Vagina (tissue), 2 donors: ENCODE results near the gene ZNF664. TPM values are rescaled to one million over a fixed set of nuclear protein-coding genes. Genes with fewer than 3 reads are reported as not detected.
A peak's percentile ranks its signal among the peaks of the same experiment; 100 is the strongest.

ENCODE experiments used
- DNase-seq, 2 donors: peaks; one replicate each; pipeline ENCODE4 v3.0.0-alpha.2; 2017; ENCODE audit errors: extremely low spot score in 2 of 2
- H3K27ac ChIP-seq: fragments of 200-600 bp; sonication (generic); one replicate; pipeline ENCODE4 v1.5.1; 2019
- H3K27me3 ChIP-seq: fragments of 200-600 bp; sonication (generic); one replicate; pipeline ENCODE4 v1.5.1; 2019
- H3K36me3 ChIP-seq, 2 donors: fragments of 200-600 bp; sonication (generic); one replicate each; pipeline ENCODE4 v1.5.1; 2017 to 2019
- H3K4me1 ChIP-seq: fragments of 200-600 bp; sonication (generic); one replicate; pipeline ENCODE4 v1.5.1; 2019
- H3K4me3 ChIP-seq, 2 donors: fragments of 200-600 bp; sonication (generic); 1 replicate in 1 of 2; 2 replicates in 1 of 2; pipeline ENCODE4 v1.5.1; 2016 to 2019
- H3K9me3 ChIP-seq: fragments of 200-600 bp; sonication (generic); one replicate; pipeline ENCODE4 v1.5.1; 2019
- POLR2A ChIP-seq, 2 donors: fragments of 450-650 bp; IDR thresholded peaks; one replicate each; pipeline ENCODE4 v1.6.1; 2017; ENCODE audit warnings: antibody characterized with exemption in 2 of 2, mild to moderate bottlenecking in 2 of 2, moderate library complexity in 2 of 2
- POLR2AphosphoS5 ChIP-seq, 2 donors: sonication (generic); formaldehyde crosslinking; IDR thresholded peaks; one replicate each; pipeline ENCODE4 v1.9.0; 2017; ENCODE audit warnings: antibody characterized with exemption in 2 of 2, mild to moderate bottlenecking in 2 of 2, low read depth in 1 of 2; ENCODE audit not compliant: insufficient read depth in 1 of 2
- intact Hi-C: fragments of 100-400 bp; cut with DNase I; formaldehyde crosslinking; loops from one replicate; pipeline ENCODE4 v1.15.1; 2023
- total RNA-seq: library from RNA; depleted of rRNA; stranded (reverse); fragments of >200 nt; gene quantifications from one replicate; pipeline ENCODE4 v1.2.3, GENCODE V29; 2016
- TF ChIP-seq, protein P1 (sequence below), 3 experiments: fragments of 450-650 bp in 2 of 3; fragments of 200-600 bp in 1 of 3; sonication (generic) in 1 of 3; IDR thresholded peaks; one replicate each; pipeline ENCODE4 v1.5.1; 2017 to 2019; ENCODE audit warnings: antibody characterized with exemption in 3 of 3, mild to moderate bottlenecking in 2 of 3, moderate library complexity in 2 of 3

ZNF664 gene
- total RNA-seq, 1 donor from 2014 or later = 40.5 TPM

DNA sequence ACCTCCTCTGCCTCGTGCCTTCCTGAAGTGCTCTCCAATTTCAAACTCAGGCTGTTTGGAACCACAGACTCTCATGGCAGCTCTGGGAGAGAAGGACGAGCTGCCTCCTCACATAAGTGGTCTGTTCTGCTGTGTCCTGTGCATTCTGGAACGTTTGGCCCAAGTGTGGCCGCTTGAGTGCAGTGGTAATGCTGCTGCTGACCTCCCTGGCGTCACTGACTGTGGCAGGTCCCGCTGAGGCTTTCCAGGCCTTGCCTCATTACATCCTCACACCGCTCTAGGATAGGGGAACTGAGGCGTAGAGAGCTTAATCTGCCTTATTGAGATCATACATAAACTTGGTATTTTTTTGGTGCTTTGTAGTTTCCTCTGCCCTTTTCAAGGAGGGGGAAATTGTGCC is 14.6 kb upstream of the ZNF664 start:
- Histone ChIP-seq H3K27me3 (no peaks in the 10 kb centered on the region), H3K36me3 (no peaks in the 10 kb centered on the region), H3K4me1 (no peaks in the 10 kb centered on the region), H3K27ac (no peak overlapping the region), H3K9me3 (no peaks in the 10 kb centered on the region), H3K4me3 (no peak overlapping the region)
- TF ChIP-seq, protein P1, sequence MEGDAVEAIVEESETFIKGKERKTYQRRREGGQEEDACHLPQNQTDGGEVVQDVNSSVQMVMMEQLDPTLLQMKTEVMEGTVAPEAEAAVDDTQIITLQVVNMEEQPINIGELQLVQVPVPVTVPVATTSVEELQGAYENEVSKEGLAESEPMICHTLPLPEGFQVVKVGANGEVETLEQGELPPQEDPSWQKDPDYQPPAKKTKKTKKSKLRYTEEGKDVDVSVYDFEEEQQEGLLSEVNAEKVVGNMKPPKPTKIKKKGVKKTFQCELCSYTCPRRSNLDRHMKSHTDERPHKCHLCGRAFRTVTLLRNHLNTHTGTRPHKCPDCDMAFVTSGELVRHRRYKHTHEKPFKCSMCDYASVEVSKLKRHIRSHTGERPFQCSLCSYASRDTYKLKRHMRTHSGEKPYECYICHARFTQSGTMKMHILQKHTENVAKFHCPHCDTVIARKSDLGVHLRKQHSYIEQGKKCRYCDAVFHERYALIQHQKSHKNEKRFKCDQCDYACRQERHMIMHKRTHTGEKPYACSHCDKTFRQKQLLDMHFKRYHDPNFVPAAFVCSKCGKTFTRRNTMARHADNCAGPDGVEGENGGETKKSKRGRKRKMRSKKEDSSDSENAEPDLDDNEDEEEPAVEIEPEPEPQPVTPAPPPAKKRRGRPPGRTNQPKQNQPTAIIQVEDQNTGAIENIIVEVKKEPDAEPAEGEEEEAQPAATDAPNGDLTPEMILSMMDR (IDR thresholded peaks at IDR 0.05) = no peak
- no peak for TF ChIP-seq POLR2A (IDR thresholded peaks at IDR 0.05)
- peak in 1 of 2 donors; percentile 44 for DNase-seq
- intact Hi-C loops = no loop called here

DNA sequence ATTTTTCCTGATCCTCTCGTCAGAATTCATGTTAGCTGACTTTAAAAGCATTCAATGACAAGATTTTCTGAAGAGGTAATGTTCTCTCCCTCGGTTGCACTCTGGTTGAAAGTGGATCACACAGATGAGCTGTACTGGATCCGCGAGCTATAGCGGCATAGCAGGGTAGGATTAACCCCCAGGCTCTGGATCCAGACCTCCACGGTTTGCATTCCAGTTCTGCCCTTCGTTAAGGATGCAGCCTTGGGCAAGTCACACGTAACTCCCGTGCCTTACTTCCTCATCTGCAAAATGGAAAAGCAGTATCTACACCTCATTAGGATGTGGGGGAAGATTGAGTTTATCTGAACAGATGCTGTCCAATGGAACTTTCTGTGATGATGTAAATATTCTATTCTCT is 14.1 kb upstream of the ZNF664 start:
- no peaks in the 10 kb centered on the region for H3K36me3 ChIP-seq
- no peak overlapping the region for H3K27ac ChIP-seq
- H3K4me3 ChIP-seq = no peak overlapping the region
- no peaks in the 10 kb centered on the region for H3K27me3 ChIP-seq
- DNase-seq = peak in 1 of 2 donors; percentile 40
- no peaks in the 10 kb centered on the region for H3K9me3 ChIP-seq
- TF ChIP-seq POLR2AphosphoS5 (IDR thresholded peaks at IDR 0.05; ENCODE audit: insufficient read depth in 1 of 2, low read depth in 1 of 2) (no peak), POLR2A (IDR thresholded peaks at IDR 0.05) (no peak)
- TF ChIP-seq, protein P1 (IDR thresholded peaks at IDR 0.05) = no peak
- intact Hi-C loops = no loop called here
- no peaks in the 10 kb centered on the region for H3K4me1 ChIP-seq

DNA sequence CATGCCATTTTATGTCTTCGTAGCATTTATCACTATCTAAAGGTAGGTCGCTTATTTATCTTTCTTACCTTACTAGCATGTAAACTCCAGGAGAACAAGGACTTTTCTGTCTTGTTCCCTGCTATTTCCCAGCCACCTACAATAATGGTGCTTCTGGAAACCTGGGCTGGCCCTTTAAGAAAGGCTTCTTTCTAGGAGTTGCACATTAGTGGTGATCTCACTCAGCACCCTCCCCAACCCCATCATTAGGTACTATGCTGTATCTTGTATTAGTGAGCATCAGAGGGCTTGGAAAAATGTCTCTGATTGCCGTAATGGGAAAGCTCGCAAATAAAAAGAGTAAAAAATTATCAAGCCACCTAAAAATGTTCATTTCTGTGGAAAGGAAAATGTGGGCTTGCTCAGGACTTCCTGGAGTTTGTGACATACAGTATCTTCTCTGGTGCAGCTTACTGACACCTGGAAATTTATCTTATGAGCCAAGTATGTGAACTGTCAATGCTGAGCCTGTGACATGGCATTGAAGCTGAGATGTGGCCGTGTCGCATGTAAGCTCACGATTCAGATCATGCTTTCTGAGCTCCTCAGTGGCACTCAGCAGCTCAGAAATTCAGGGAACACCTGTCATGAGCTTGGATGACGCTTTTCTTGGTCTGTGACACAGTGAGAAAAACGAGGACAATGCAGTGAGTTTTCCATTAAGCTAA is 12.8 kb upstream of the ZNF664 start:
- Histone ChIP-seq H3K27me3 (no peaks in the 10 kb centered on the region), H3K9me3 (no peaks in the 10 kb centered on the region), H3K36me3 (no peaks in the 10 kb centered on the region), H3K27ac (no peak overlapping the region), H3K4me3 (no peak overlapping the region), H3K4me1 (no peaks in the 10 kb centered on the region)
- no peak for DNase-seq
- intact Hi-C loops = loop anchor here (2.0 kb wide), 1 partner anchor 51 kb away; no protein-coding TSS in a partner anchor
- TF ChIP-seq POLR2AphosphoS5 (IDR thresholded peaks at IDR 0.05; ENCODE audit: insufficient read depth in 1 of 2, low read depth in 1 of 2) (no peak), POLR2A (IDR thresholded peaks at IDR 0.05) (no peak)
- TF ChIP-seq, protein P1 (IDR thresholded peaks at IDR 0.05) = no peak

DNA sequence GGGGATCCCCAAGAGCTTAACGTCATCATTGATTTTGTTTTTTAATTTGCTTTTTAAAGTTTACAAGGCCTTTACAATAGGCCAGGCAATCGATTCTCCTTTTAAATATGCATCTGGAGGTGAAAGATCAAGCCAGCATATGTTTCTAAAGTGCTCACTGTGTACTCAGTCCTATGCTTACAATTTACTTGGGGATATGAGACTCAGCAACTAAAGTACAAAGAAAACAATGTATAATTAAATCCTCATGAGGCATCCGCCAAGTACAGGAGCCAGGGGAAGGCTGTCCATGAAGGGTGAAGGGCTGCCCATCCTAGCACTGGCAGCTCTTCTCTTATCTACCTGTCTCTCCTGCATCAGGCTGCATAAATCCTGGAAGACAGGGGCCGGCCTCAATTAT is 12.2 kb upstream of the ZNF664 start:
- Histone ChIP-seq H3K4me3 (no peak overlapping the region), H3K27me3 (no peaks in the 10 kb centered on the region), H3K9me3 (no peaks in the 10 kb centered on the region), H3K27ac (no peak overlapping the region), H3K36me3 (no peaks in the 10 kb centered on the region), H3K4me1 (no peaks in the 10 kb centered on the region)
- intact Hi-C loops = loop anchor here (2.0 kb wide), 1 partner anchor 50 kb away; no protein-coding TSS in a partner anchor
- DNase-seq = no peak
- TF ChIP-seq POLR2A (IDR thresholded peaks at IDR 0.05) (no peak), POLR2AphosphoS5 (IDR thresholded peaks at IDR 0.05; ENCODE audit: insufficient read depth in 1 of 2, low read depth in 1 of 2) (no peak)
- TF ChIP-seq, protein P1 (IDR thresholded peaks at IDR 0.05) = no peak

DNA sequence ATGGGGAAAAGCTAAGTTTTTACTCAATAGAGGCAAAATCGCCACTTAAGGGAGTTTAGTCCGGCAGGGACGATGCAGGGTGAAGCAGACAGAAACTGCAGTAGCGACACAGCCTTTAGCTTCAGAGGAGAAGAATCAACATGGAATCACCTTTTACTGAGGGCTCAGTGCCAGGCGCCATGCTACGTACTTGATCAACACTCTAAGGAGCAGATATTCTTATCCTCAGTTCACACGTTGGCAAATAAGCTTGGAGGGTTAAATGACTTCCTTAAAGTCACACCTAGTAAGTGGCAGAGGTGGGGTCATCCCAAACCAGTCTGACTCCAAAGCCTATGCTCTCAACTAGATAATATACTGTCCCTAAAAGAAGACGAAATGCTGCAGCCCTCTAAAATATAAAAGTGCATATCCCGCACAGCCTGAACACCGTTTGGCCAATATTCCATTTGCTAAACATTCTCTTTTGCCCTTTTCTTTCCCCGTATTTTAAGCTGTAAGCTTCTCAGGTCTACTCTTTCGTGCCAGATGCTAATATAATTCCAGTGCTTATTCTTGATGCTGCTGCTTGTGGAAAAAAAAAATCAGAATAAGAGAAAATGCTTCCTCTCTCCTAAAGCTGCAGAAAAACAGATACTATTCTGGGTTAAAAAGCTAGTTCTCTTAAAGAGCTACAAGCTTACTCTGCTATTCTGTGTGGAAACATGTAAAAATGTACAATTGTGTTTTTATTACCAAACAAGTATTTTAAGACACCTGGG is 11.2 kb upstream of the ZNF664 start:
- H3K27ac ChIP-seq = no peak overlapping the region
- no peaks in the 10 kb centered on the region for H3K9me3 ChIP-seq
- H3K4me1 ChIP-seq = no peaks in the 10 kb centered on the region
- DNase-seq = no peak
- no peaks in the 10 kb centered on the region for H3K36me3 ChIP-seq
- intact Hi-C loops = loop anchor here (2.0 kb wide), 1 partner anchor 49 kb away; no protein-coding TSS in a partner anchor
- no peaks in the 10 kb centered on the region for H3K27me3 ChIP-seq
- no peak for TF ChIP-seq POLR2AphosphoS5 (IDR thresholded peaks at IDR 0.05; ENCODE audit: insufficient read depth in 1 of 2, low read depth in 1 of 2)
- TF ChIP-seq, protein P1 (IDR thresholded peaks at IDR 0.05) = no peak
- no peak for TF ChIP-seq POLR2A (IDR thresholded peaks at IDR 0.05)
- no peak overlapping the region for H3K4me3 ChIP-seq
